HCT116 (cell line): ENCODE results near the gene PFKP.

Experiments
- EZH2 ChIP-seq: fragments of 200-600 bp; sonication (generic); IDR thresholded peaks from 2 replicates; pipeline ENCODE4 v1.6.1; 2017; ENCODE audit warnings: antibody characterized with exemption, mixed run types
- MAX ChIP-seq: IDR thresholded peaks from 2 replicates; pipeline ENCODE4 v1.6.1; 2012
- POLR2A ChIP-seq: IDR thresholded peaks from 2 replicates; pipeline ENCODE4 v1.7.0; 2011; ENCODE audit warnings: borderline replicate concordance; ENCODE audit not compliant: insufficient read depth, insufficient read length; ENCODE audit errors: extremely low read depth
- POLR2AphosphoS5 ChIP-seq: IDR thresholded peaks from 2 replicates; pipeline ENCODE4 v1.6.1; 2011; ENCODE audit warnings: mild to moderate bottlenecking, low read depth, low read length, moderate library complexity
- REST ChIP-seq: IDR thresholded peaks from 2 replicates; pipeline ENCODE4 v1.6.1; 2012; ENCODE audit warnings: low read depth
- TF ChIP-seq, protein P1 (sequence below), 3 experiments: fragments of 200-600 bp in 1 of 3; sonication (generic) in 1 of 3; IDR thresholded peaks in 2 of 3; conservative IDR thresholded peaks in 1 of 3; 2 replicates each; pipeline ENCODE4 v1.5.1; 2012 to 2017; ENCODE audit warnings: low read depth in 2 of 3, low read length in 2 of 3, antibody characterized with exemption in 1 of 3, borderline replicate concordance in 1 of 3, control low read depth in 1 of 3, mild to moderate bottlenecking in 1 of 3, mixed read lengths in 1 of 3, mixed run types in 1 of 3, moderate library complexity in 1 of 3; ENCODE audit not compliant: insufficient read depth in 1 of 3

DNA sequence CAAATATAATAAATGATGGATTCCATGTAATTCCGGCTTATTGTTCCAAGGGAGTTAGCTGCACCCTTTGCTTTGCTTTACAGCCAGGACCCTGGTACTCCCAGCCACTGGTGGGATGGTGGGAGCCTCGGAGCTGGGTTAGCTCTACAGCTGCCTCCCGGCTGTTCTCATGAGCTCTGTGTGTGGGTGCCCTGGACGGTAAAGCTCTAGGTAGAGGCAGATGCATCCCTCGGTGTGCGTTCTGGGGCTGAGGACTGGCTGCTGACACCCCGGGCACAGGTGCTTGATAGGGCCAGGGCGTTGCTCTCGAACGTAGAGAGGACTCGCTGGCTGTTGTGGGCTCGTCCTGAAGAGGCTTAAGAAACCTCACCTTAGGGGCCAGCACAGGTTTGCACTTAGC lies 50.1 kb downstream of the PFKP start:
- TF ChIP-seq REST (no peak), EZH2 (no peak), POLR2A (no peak), POLR2AphosphoS5 (no peak), MAX (no peak)
- TF ChIP-seq, protein P1, sequence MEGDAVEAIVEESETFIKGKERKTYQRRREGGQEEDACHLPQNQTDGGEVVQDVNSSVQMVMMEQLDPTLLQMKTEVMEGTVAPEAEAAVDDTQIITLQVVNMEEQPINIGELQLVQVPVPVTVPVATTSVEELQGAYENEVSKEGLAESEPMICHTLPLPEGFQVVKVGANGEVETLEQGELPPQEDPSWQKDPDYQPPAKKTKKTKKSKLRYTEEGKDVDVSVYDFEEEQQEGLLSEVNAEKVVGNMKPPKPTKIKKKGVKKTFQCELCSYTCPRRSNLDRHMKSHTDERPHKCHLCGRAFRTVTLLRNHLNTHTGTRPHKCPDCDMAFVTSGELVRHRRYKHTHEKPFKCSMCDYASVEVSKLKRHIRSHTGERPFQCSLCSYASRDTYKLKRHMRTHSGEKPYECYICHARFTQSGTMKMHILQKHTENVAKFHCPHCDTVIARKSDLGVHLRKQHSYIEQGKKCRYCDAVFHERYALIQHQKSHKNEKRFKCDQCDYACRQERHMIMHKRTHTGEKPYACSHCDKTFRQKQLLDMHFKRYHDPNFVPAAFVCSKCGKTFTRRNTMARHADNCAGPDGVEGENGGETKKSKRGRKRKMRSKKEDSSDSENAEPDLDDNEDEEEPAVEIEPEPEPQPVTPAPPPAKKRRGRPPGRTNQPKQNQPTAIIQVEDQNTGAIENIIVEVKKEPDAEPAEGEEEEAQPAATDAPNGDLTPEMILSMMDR (IDR thresholded peaks at IDR 0.05 in 2 of 3, conservative IDR thresholded peaks at IDR 0.05 in 1 of 3; ENCODE audit: borderline replicate concordance in 1 of 3, insufficient read depth in 1 of 3, low read depth in 2 of 3, low read length in 2 of 3): no peak
